Fibroblast of mammary gland (primary cell): ENCODE results near the gene SLC25A27.

Experiments
- DNase-seq: peaks from one replicate; pipeline ENCODE4 v3.0.0-alpha.2; 2010; ENCODE audit warnings: low read depth
- H3K4me3 ChIP-seq: 2 replicates; pipeline ENCODE4 v1.5.1; 2011; ENCODE audit warnings: low read depth, mild to moderate bottlenecking, low read length, moderate library complexity; ENCODE audit not compliant: control insufficient read depth
- TF ChIP-seq, protein P1 (sequence below): conservative IDR thresholded peaks from 2 replicates; pipeline ENCODE4 v1.5.1; 2011; ENCODE audit warnings: low read depth, low read length, inconsistent platforms; ENCODE audit not compliant: control insufficient read depth, insufficient read depth

The SLC25A27 gene

GRCh38 chr6:46626228-46626909 lies 26.4 kb upstream of the SLC25A27 start:
- TF ChIP-seq, protein P1, sequence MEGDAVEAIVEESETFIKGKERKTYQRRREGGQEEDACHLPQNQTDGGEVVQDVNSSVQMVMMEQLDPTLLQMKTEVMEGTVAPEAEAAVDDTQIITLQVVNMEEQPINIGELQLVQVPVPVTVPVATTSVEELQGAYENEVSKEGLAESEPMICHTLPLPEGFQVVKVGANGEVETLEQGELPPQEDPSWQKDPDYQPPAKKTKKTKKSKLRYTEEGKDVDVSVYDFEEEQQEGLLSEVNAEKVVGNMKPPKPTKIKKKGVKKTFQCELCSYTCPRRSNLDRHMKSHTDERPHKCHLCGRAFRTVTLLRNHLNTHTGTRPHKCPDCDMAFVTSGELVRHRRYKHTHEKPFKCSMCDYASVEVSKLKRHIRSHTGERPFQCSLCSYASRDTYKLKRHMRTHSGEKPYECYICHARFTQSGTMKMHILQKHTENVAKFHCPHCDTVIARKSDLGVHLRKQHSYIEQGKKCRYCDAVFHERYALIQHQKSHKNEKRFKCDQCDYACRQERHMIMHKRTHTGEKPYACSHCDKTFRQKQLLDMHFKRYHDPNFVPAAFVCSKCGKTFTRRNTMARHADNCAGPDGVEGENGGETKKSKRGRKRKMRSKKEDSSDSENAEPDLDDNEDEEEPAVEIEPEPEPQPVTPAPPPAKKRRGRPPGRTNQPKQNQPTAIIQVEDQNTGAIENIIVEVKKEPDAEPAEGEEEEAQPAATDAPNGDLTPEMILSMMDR = peak; percentile 70
- peak; percentile 53 for DNase-seq
- no peak overlapping the region for H3K4me3 ChIP-seq

DNA sequence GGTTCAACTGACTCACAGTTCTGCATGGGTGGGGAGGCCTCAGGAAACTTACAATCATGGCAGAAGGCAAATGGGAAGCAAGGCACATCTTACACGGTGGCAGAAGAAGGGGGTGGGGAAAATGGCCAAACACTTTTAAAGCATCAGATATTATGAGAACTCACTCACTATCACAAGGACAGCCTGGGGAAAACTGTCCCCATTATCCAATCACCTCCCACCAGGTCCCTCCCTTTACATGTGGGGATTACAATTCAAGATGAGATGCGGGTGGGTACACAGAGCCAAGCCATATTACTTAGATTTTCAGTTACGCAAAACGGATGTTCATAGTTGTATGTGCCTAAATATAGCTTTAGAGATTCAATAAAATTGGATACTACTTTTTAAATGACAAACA lies 25.8 kb upstream of the SLC25A27 start:
- TF ChIP-seq, protein P1 = no peak
- DNase-seq = no peak

DNA sequence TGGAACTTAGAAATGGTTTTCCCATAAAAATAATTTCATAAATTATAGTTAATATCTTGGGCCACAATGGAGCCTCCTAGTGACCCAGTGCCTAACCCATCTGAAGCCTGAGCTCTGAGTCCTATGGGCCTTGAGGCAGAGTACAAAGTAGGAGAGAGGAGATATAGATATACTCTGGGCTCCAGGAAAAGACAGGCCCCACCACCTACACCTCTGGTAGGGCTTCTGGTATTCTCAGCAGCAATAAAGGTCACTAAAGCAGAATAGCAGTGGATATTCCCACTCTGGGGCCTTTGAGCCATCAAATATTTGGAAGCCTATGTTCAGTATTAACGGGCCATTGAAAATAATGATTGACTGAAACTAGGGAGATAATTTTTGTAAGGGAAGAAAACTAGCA lies 24.3 kb upstream of the SLC25A27 start:
- H3K4me3 ChIP-seq = no peak overlapping the region
- TF ChIP-seq, protein P1 = no peak
- no peak for DNase-seq

More for the DNA sequence above, 25.8 kb upstream of the SLC25A27 start:
- no peak overlapping the region for H3K4me3 ChIP-seq

- H3K4me3 ChIP-seq = no peak overlapping the region
- DNase-seq = no peak
- TF ChIP-seq, protein P1 = no peak
Measured at GRCh38 chr6:46628976-46629375, 23.8 kb upstream of the SLC25A27 start.

DNA sequence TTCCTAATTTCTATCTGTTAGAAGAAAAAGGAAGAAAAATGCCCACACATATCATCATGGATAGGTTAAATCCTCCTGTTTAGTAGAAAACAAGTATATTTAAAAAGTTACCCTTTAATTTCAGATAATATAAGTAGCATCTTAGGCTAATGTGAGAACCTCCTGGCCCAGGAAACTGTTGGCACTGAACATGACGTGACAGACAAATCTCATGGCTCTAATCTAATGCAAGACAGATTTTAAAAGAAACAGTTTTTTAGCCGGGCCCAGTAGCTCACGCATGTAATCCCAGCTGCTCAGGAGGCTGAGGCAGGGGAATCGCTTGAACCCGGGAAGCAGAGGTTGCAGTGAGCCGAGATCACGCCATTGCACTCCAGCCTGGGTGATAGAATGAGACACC lies 23.1 kb upstream of the SLC25A27 start:
- no peak for DNase-seq
- TF ChIP-seq, protein P1 = no peak
- no peak overlapping the region for H3K4me3 ChIP-seq

- DNase-seq = no peak
- H3K4me3 ChIP-seq = no peak overlapping the region
- TF ChIP-seq, protein P1 = no peak
Measured at GRCh38 chr6:46632053-46632452, 20.7 kb upstream of the SLC25A27 start.
